KOPT-K1 (cell line): Measurements from ENCODE around the gene MCC.

ENCODE experiments used
- H3K27ac ChIP-seq: fragments of 200-600 bp; sonication (generic); 2 replicates; pipeline ENCODE4 v1.5.1; 2016; ENCODE audit warnings: antibody characterized with exemption, mild to moderate bottlenecking, low read depth, low read length; ENCODE audit not compliant: poor library complexity, severe bottlenecking
- H3K36me3 ChIP-seq: fragments of 200-600 bp; sonication (generic); 2 replicates; pipeline ENCODE4 v1.5.1; 2017; ENCODE audit warnings: antibody characterized with exemption, mild to moderate bottlenecking, low read length, moderate library complexity; ENCODE audit not compliant: insufficient read depth
- H3K9me3 ChIP-seq: fragments of 200-600 bp; sonication (generic); 2 replicates; pipeline ENCODE4 v1.5.1; 2017; ENCODE audit warnings: antibody characterized with exemption, low read length, mild to moderate bottlenecking; ENCODE audit not compliant: insufficient read depth, poor library complexity, severe bottlenecking

The MCC gene

GRCh38 chr5:113192541-113192940 lies 295.7 kb downstream of the MCC start:
- Histone ChIP-seq H3K36me3 (no peaks in the 10 kb centered on the region), H3K27ac (no peak overlapping the region), H3K9me3 (no peaks in the 10 kb centered on the region)

GRCh38 chr5:113190347-113190746 lies 297.9 kb downstream of the MCC start:
- Histone ChIP-seq H3K27ac (no peak overlapping the region), H3K36me3 (no peaks in the 10 kb centered on the region), H3K9me3 (no peaks in the 10 kb centered on the region)

GRCh38 chr5:113189291-113189690 lies 299.0 kb downstream of the MCC start:
- H3K27ac ChIP-seq: no peak overlapping the region
- H3K9me3 ChIP-seq: no peaks in the 10 kb centered on the region
- H3K36me3 ChIP-seq: no peaks in the 10 kb centered on the region

- Histone ChIP-seq H3K27ac (no peak overlapping the region), H3K36me3 (no peaks in the 10 kb centered on the region), H3K9me3 (no peaks in the 10 kb centered on the region)
Measured at GRCh38 chr5:113188436-113188835, 299.8 kb downstream of the MCC start.

- no peaks in the 10 kb centered on the region for H3K36me3 ChIP-seq
- no peak overlapping the region for H3K27ac ChIP-seq
- H3K9me3 ChIP-seq: no peaks in the 10 kb centered on the region
Measured at GRCh38 chr5:113187906-113188305, 300.3 kb downstream of the MCC start.

GRCh38 chr5:113186061-113186460 lies 302.2 kb downstream of the MCC start:
- no peaks in the 10 kb centered on the region for H3K36me3 ChIP-seq
- H3K27ac ChIP-seq: no peak overlapping the region
- H3K9me3 ChIP-seq: no peaks in the 10 kb centered on the region

GRCh38 chr5:113183694-113184093 lies 304.6 kb downstream of the MCC start:
- Histone ChIP-seq H3K9me3 (no peaks in the 10 kb centered on the region), H3K27ac (no peak overlapping the region), H3K36me3 (no peaks in the 10 kb centered on the region)

GRCh38 chr5:113182658-113183344 lies 305.5 kb downstream of the MCC start:
- no peak overlapping the region for H3K27ac ChIP-seq
- H3K9me3 ChIP-seq: no peaks in the 10 kb centered on the region
- H3K36me3 ChIP-seq: no peaks in the 10 kb centered on the region

GRCh38 chr5:113181853-113182490 lies 306.3 kb downstream of the MCC start:
- Histone ChIP-seq H3K27ac (no peak overlapping the region), H3K36me3 (no peaks in the 10 kb centered on the region), H3K9me3 (no peaks in the 10 kb centered on the region)

GRCh38 chr5:113181409-113181808 lies 306.8 kb downstream of the MCC start:
- H3K9me3 ChIP-seq: no peaks in the 10 kb centered on the region
- H3K27ac ChIP-seq: no peak overlapping the region
- H3K36me3 ChIP-seq: no peaks in the 10 kb centered on the region

- no peaks in the 10 kb centered on the region for H3K36me3 ChIP-seq
- no peaks in the 10 kb centered on the region for H3K9me3 ChIP-seq
- no peak overlapping the region for H3K27ac ChIP-seq
Measured at GRCh38 chr5:113179156-113179555, 309.1 kb downstream of the MCC start.

- Histone ChIP-seq H3K27ac (no peak overlapping the region), H3K36me3 (no peaks in the 10 kb centered on the region), H3K9me3 (no peaks in the 10 kb centered on the region)
Measured at GRCh38 chr5:113178073-113178779, 310.0 kb downstream of the MCC start.

GRCh38 chr5:113177225-113177624 lies 311.0 kb downstream of the MCC start:
- Histone ChIP-seq H3K36me3 (no peaks in the 10 kb centered on the region), H3K27ac (no peak overlapping the region), H3K9me3 (no peaks in the 10 kb centered on the region)

GRCh38 chr5:113176734-113177133 lies 311.5 kb downstream of the MCC start:
- no peak overlapping the region for H3K27ac ChIP-seq
- no peaks in the 10 kb centered on the region for H3K36me3 ChIP-seq
- H3K9me3 ChIP-seq: no peaks in the 10 kb centered on the region

- no peaks in the 10 kb centered on the region for H3K36me3 ChIP-seq
- H3K9me3 ChIP-seq: no peaks in the 10 kb centered on the region
- no peak overlapping the region for H3K27ac ChIP-seq
Measured at GRCh38 chr5:113176196-113176595, 312.1 kb downstream of the MCC start.
